Activated T-cell treated with anti-CD3 and anti-CD28 coated beads, Interleukin-2, amount 50 U/mL, for 48 hours (primary cell): Measurements from ENCODE around the gene GABARAPL1.
"Not testable (repeated sequence)": the region's sequence is repeated elsewhere in the genome, so short reads cannot be mapped to it uniquely, and the experiment has no call there.

Experiments
- DNase-seq, 2 experiments: peaks; one replicate each; pipeline ENCODE4 v3.0.0-alpha.2; 2020

GABARAPL1 gene

GRCh38 chr12:10204495-10204894, 8.2 kb upstream of the GABARAPL1 start:
- not testable (repeated sequence) for DNase-seq

- DNase-seq = no peak
These were observed 7.4 kb upstream of the GABARAPL1 start for GRCh38 chr12:10205220-10205807.

GRCh38 chr12:10207136-10207535, 5.5 kb upstream of the GABARAPL1 start:
- no peak for DNase-seq

- DNase-seq = no peak
These were observed 2.5 kb upstream of the GABARAPL1 start for GRCh38 chr12:10210225-10210624.

GRCh38 chr12:10211101-10211939, 1.4 kb upstream of the GABARAPL1 start:
- DNase-seq = no peak

- peak; percentile 87 to 91 for DNase-seq
These were observed 538 bp upstream of the GABARAPL1 start for GRCh38 chr12:10211940-10212738.

- DNase-seq = peak; percentile 82 to 85
These were observed 775 bp downstream of the GABARAPL1 start for GRCh38 chr12:10213168-10214135.

GRCh38 chr12:10214136-10214894, 1.6 kb downstream of the GABARAPL1 start:
- DNase-seq = no peak

- no peak for DNase-seq
These were observed 2.2 kb downstream of the GABARAPL1 start for GRCh38 chr12:10214895-10215267.

GRCh38 chr12:10215436-10215835, 2.8 kb downstream of the GABARAPL1 start:
- DNase-seq = no peak

- peak; percentile 35 to 42 for DNase-seq
These were observed 3.3 kb downstream of the GABARAPL1 start for GRCh38 chr12:10215946-10216345.

- no peak for DNase-seq
These were observed 5.3 kb downstream of the GABARAPL1 start for GRCh38 chr12:10218021-10218420.

- DNase-seq = no peak
These were observed 7.9 kb downstream of the GABARAPL1 start for GRCh38 chr12:10220398-10221077.

- DNase-seq = no peak
These were observed 9.2 kb downstream of the GABARAPL1 start for GRCh38 chr12:10221846-10222245.

- DNase-seq = no peak
These were observed 10.5 kb downstream of the GABARAPL1 start for GRCh38 chr12:10223208-10223607.

- DNase-seq = not testable (repeated sequence)
These were observed 12.7 kb downstream of the GABARAPL1 start for GRCh38 chr12:10225426-10225825.

- DNase-seq = no peak
These were observed 13.4 kb downstream of the GABARAPL1 start for GRCh38 chr12:10226086-10226485.

GRCh38 chr12:10226731-10227130, 14.1 kb downstream of the GABARAPL1 start:
- no peak for DNase-seq

- no peak for DNase-seq
These were observed 15.0 kb downstream of the GABARAPL1 start for GRCh38 chr12:10227648-10228047.

GRCh38 chr12:10234562-10234961, 21.9 kb downstream of the GABARAPL1 start:
- no peak for DNase-seq
